K562 (cell line): ENCODE data around the gene NAPB. TPM values are rescaled to one million over a fixed set of nuclear protein-coding genes. Genes with fewer than 3 reads are reported as not detected.

Source experiments
- ATAC-seq: fragments of 200-7000 bp; cut with Tn5 transposase; 3 replicates; pipeline ENCODE4 v1.9.1; 2020; ENCODE audit warnings: moderate library complexity
- BruUV-seq: library from RNA; stranded (reverse); fragments of 400-500 nt; replicated peaks from 2 replicates; lab custom pipeline; 2021; lab: Mats Ljungman, UMichigan
- CTCF ChIA-PET: fragments of 300-600 bp; formaldehyde crosslinking; extraction: SDS; loops from one replicate; lab custom pipeline; 2021; ENCODE audit warnings: low intra/inter-chr PET ratio; lab: Yijun Ruan, JAX
- POLR2A ChIA-PET: fragments of 300-600, 350-650 bp; sonication (Branson Sonifier 250); formaldehyde crosslinking; extraction: SDS; loops from one replicate; lab custom pipeline; 2021; ENCODE audit warnings: antibody characterized with exemption, inconsistent platforms; lab: Yijun Ruan, JAX
- DNase-seq, 4 experiments: peaks; one replicate each; pipeline versions ENCODE4 v3.0.0 to v3.0.0-alpha.2; 2011 to 2018; ENCODE audit warnings: low spot score in 3 of 4, mixed read lengths in 3 of 4; ENCODE audit errors: extremely low read depth in 1 of 4
- FAIRE-seq: peaks from 2 replicates; lab custom pipeline; 2011; peaks lifted over from hg19 to GRCh38; lab: Jason Lieb, UNC
- H2AFZ ChIP-seq: 2 replicates; pipeline ENCODE4 v1.6.0; 2011; ENCODE audit warnings: low read depth, low read length, control low read depth, inconsistent platforms
- H3K27ac ChIP-seq: fragments of 200-600 bp; 3 replicates; pipeline ENCODE4 v1.8.0; 2011; ENCODE audit warnings: low read depth, mild to moderate bottlenecking, control low read depth, inconsistent platforms, low read length, moderate library complexity, mixed read lengths; ENCODE audit errors: extremely low read depth
- H3K27me3 ChIP-seq, 2 experiments: fragments of 300-600 bp in 1 of 2; 2 replicates in 1 of 2; 3 replicates in 1 of 2; pipeline versions ENCODE4 v1.6.0 to v1.8.0; 2011; ENCODE audit warnings: inconsistent platforms in 2 of 2, low read length in 2 of 2, mild to moderate bottlenecking in 1 of 2, mixed read lengths in 1 of 2, moderate library complexity in 1 of 2; ENCODE audit not compliant: control insufficient read depth in 2 of 2, insufficient read depth in 2 of 2
- H3K36me3 ChIP-seq: fragments of 300-600 bp; 3 replicates; pipeline ENCODE4 v1.8.0; 2011; ENCODE audit warnings: mild to moderate bottlenecking, low read length, inconsistent platforms; ENCODE audit not compliant: control insufficient read depth, insufficient read depth
- H3K4me1 ChIP-seq, 2 experiments: fragments of 200-600 bp in 1 of 2; replicated peaks in 1 of 2; 2 replicates in 1 of 2; 3 replicates in 1 of 2; pipeline versions ENCODE4 v1.5.1 to v1.8.0; 2011; ENCODE audit warnings: inconsistent platforms in 2 of 2, low read length in 2 of 2, mild to moderate bottlenecking in 1 of 2, mixed read lengths in 1 of 2, moderate library complexity in 1 of 2; ENCODE audit not compliant: control insufficient read depth in 2 of 2, insufficient read depth in 2 of 2
- H3K4me2 ChIP-seq: 2 replicates; pipeline ENCODE4 v1.6.1; 2011; ENCODE audit warnings: low read length, control low read depth, inconsistent platforms, mixed read lengths; ENCODE audit not compliant: insufficient read depth
- H3K4me3 ChIP-seq: fragments of 200-600 bp; sonication (generic), shearing (Covaris generic); 2 replicates; pipeline ENCODE4 v1.5.1; 2016; ENCODE audit warnings: control low read depth, inconsistent platforms
- H3K79me2 ChIP-seq: fragments of 200-600 bp; 3 replicates; pipeline ENCODE4 v1.8.0; 2011; ENCODE audit warnings: low read length, inconsistent platforms; ENCODE audit not compliant: control insufficient read depth, insufficient read depth
- H3K9ac ChIP-seq, 2 experiments: 2 replicates each; pipeline versions ENCODE4 v1.6.0 to v1.6.1; 2011; ENCODE audit warnings: low read depth in 2 of 2, low read length in 2 of 2, control low read depth in 1 of 2, inconsistent platforms in 1 of 2, mild to moderate bottlenecking in 1 of 2, mixed read lengths in 1 of 2; ENCODE audit not compliant: insufficient read depth in 1 of 2
- H3K9me1 ChIP-seq: one replicate; pipeline ENCODE4 v1.6.0; 2011; ENCODE audit warnings: inconsistent platforms, mild to moderate bottlenecking, low read length, moderate library complexity; ENCODE audit not compliant: control insufficient read depth, insufficient read depth
- H3K9me3 ChIP-seq: replicated peaks from 2 replicates; pipeline ENCODE4 v1.5.1; 2011; ENCODE audit warnings: low read depth, low read length, inconsistent platforms; ENCODE audit not compliant: control insufficient read depth, insufficient read depth
- H4K20me1 ChIP-seq: replicated peaks from 2 replicates; pipeline ENCODE4 v1.6.1; 2011; ENCODE audit warnings: low read length, inconsistent platforms, mixed read lengths; ENCODE audit not compliant: control insufficient read depth, insufficient read depth
- CREB3L1 ChIP-seq: fragments of 450-650 bp; IDR thresholded peaks from 2 replicates; pipeline ENCODE4 v1.6.1; 2014; ENCODE audit warnings: low read depth, mild to moderate bottlenecking, moderate library complexity, borderline replicate concordance
- HOXB6 ChIP-seq: fragments of 250-450 bp; sonication (Bioruptor Pico); IDR thresholded peaks from 2 replicates; pipeline ENCODE4 v1.5.1; 2022; ENCODE audit warnings: mild to moderate bottlenecking, borderline replicate concordance
- IRF1 ChIP-seq: sonication (generic); formaldehyde crosslinking; IDR thresholded peaks from 2 replicates; pipeline ENCODE4 v1.8.0; 2022; ENCODE audit warnings: missing genetic modification reagents, mild to moderate bottlenecking, borderline replicate concordance
- POLR2B ChIP-seq: fragments of 450-650 bp; IDR thresholded peaks from 2 replicates; pipeline ENCODE4 v1.6.1; 2018; ENCODE audit warnings: low read depth; ENCODE audit not compliant: partially characterized antibody
- RBBP5 ChIP-seq: fragments of 200-600 bp; sonication (generic); IDR thresholded peaks from 2 replicates; pipeline ENCODE4 v1.6.1; 2012; ENCODE audit warnings: borderline replicate concordance, mild to moderate bottlenecking, low read length, control low read depth, inconsistent platforms; ENCODE audit not compliant: insufficient read depth, poor library complexity, severe bottlenecking
- SPI1 ChIP-seq: IDR thresholded peaks from 2 replicates; pipeline ENCODE4 v1.6.1; 2011; ENCODE audit warnings: low read depth, low read length, control low read depth, borderline replicate concordance
- ZNF146 ChIP-seq: IDR thresholded peaks from one replicate; pipeline ENCODE4 v1.6.1; 2018; ENCODE audit warnings: missing compliant biosample characterization; ENCODE audit not compliant: unreplicated experiment
- WGBS: fragments of 100-300 bp; shearing (Covaris generic); methylation state at CpG from one replicate; pipeline ENCODE4 v1.1.6; 2016; ENCODE audit warnings: low coverage, mixed read lengths; ENCODE audit not compliant: insufficient coverage; ENCODE audit errors: missing lambda C conversion rate; 5-methylcytosine and 5-hydroxymethylcytosine counted together
- in situ Hi-C: fragments of 300-500 bp; cut with MboI; formaldehyde crosslinking; loops from 4 replicates; pipeline ENCODE4 v1.15.0; 2018; ENCODE audit warnings: inconsistent platforms, mixed read lengths
- intact Hi-C: fragments of 100-400 bp; cut with micrococcal nuclease; formaldehyde crosslinking; loops from 2 replicates; pipeline ENCODE4 v1.14.2; 2022
- polyA plus RNA-seq, 8 experiments: library from polyadenylated mRNA; depleted of rRNA in 4 of 8; stranded (reverse) in 5 of 8; unstranded in 3 of 8; fragments of >200 nt; fragmentation: Nextera tagmentation in 2 of 8; fragmentation: Illumina TruSeq in 1 of 8; extraction: Ambion mirVana in 2 of 8; extraction: Trizol in 1 of 8; gene quantifications; 2 replicates each; pipeline versions ENCODE4 v1.2.1 to v1.2.3, GENCODE V29; 2011 to 2014; ENCODE audit warnings: inconsistent platforms in 1 of 8, missing spikeins in 1 of 8
- total RNA-seq, 7 experiments: library from RNA; depleted of rRNA in 6 of 7; stranded (reverse); fragments of >200 nt in 6 of 7; fragmentation: Illumina TruSeq in 2 of 7; extraction: Trizol in 2 of 7; gene quantifications; 2 replicates each; pipeline versions ENCODE4 v1.2.1 to v1.2.3, GENCODE V29; 2011 to 2021; ENCODE audit warnings: low replicate concordance in 1 of 7

The NAPB gene
- total and polyA plus RNA-seq, 9 of the 15 experiments (the other 6 are each of a cell fraction or from before 2014, with no cell fraction given): 1.4 to 7.7 (median 5.2) TPM

- TF ChIP-seq IRF1 (CRISPR knock-in tag) (no peak), HOXB6 (CRISPR knock-in tag) (no peak), RBBP5 (no peak)
Observed at GRCh38 chr20:23450877-23451276, 29.6 kb upstream of the NAPB start (continued).

GRCh38 chr20:23449421-23449820 is 28.1 kb upstream of the NAPB start:
- no peak for FAIRE-seq
- Histone ChIP-seq H2AFZ (no peak overlapping the region), H3K27me3 (peaks cover 0 to 41% of the 10 kb centered on the region in 2 experiments; a peak in 4 of 5 replicates), H3K4me1 (no peaks in the 10 kb centered on the region), H3K27ac (no peak overlapping the region), H3K36me3 (no peaks in the 10 kb centered on the region), H4K20me1 (no peaks in the 10 kb centered on the region), H3K4me2 (no peak overlapping the region), H3K9me3 (no peaks in the 10 kb centered on the region), H3K79me2 (no peaks in the 10 kb centered on the region), H3K9ac (no peak overlapping the region), H3K9me1 (no peaks in the 10 kb centered on the region), H3K4me3 (no peak overlapping the region)
- 0% methylated on average over 3 of the region's 3 CpGs for WGBS
- BruUV-seq: no TSS peak
- no peak for DNase-seq
- POLR2A ChIA-PET: no interaction called here
- intact Hi-C loops: no loop called here
- CTCF ChIA-PET: no interaction called here
- no peak for ATAC-seq
- in situ Hi-C loops: no loop called here
- TF ChIP-seq POLR2B (no peak), ZNF146 (CRISPR knock-in tag) (no peak), CREB3L1 (no peak), SPI1 (peak; percentile 32; the same call in 1 of the 2 replicates)
- TF ChIP-seq, all 486 proteins: peak for 1
